HG03280 (cell line): ENCODE measurements around the gene CCNY.

Experiments
- ATAC-seq: cut with Tn5 transposase; IDR thresholded peaks from one replicate; pipeline ENCODE4 v1.9.1; 2021; ENCODE audit warnings: mild to moderate bottlenecking, moderate library complexity; ENCODE audit not compliant: unreplicated experiment

CCNY gene

DNA sequence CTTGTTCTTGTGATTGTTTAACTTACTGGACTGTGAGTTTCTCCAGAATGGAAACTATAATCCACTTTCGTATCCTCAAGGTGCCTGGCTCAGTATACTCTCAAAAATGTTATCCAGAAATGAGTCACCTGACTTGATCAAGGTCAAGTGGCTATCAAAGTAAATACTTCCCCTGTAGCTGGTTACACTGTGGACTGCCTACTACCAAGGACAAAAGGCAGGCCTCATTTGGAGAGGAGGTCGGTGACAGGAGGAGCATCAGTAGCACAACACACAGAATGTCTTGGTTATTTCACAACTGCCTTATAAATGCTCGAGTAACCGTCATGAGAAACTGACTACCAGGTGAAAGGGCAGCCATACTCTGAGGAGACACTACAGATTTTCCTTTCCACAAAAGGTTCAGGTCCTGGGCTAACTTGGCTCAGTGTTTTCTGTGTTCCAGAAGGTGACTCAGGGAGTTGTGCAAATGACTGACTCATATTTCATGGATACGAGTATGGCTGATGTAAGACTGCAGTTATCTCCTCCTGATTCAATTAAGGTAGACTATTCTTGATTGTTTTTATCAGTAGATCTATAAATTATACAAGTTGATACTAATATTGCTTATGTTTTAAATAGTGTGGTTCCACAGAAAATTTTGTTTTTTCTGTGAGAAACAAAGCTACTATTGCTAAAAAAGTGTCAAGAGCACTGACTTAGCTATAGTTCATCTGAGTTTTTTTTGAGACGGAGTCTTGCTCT lies 4.2 kb upstream of the CCNY start:
- ATAC-seq, result no peak

DNA sequence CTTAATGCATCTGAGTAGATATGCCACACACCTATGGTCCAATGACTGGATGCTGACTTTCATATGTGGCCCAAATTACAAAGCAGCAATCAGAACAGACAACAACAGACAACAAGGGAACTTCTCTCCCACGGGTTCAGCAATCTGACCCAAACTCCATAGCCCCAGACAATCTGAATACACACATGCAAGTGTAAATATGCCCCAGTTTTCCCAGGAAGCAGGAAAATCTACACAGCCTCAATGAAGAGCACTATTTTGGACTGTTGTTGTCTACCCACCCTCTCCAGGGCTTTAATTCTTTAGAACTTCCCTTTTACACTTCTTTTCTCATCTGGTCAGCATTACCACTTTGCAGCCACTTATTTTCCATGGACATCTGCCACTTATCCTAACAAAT lies 2.0 kb upstream of the CCNY start:
- ATAC-seq, result no peak

DNA sequence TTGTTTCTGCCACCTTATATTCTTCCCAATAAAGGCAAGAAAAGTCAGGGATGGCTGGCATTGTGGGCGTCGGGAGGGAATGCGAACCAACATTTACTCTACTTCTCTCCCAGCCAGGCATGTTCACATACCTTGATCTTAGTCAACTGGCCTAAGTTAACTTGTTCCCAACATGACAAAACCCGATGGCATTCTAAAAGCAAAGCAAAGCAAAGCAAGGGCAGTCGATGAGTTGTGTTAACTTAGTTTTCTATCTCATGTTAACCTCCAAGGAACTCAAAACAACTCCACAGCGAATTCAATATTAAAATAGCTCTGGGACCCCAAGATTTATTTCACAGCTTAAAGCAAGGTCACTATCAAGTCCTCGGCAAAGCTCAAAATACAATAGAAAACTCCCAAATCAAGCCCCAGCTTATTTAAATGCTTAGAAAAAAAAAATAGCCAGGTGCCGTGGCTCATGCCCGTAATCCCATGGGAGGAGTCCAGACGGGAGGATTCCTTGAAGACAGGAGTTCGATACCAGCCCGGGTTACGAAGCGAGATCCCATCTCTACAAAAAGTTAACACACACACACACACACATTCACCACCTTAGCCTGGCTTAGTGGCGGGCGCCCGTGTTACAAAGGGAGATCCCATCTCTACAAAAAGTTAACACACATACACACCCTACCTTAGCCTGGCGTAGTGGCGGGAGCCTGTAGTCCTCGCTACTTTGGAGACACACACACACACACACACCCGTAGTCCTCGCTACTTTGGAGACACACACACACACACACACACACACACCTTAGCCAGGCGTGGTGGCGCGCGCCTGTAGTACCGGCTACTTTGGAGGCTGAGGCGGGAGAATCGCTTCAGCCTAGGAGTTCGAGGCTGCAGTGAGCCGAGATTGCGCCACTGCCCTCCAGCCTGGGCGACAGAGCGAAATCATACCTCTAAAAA lies 901 bp upstream of the CCNY start:
- ATAC-seq, result peak; percentile 11

DNA sequence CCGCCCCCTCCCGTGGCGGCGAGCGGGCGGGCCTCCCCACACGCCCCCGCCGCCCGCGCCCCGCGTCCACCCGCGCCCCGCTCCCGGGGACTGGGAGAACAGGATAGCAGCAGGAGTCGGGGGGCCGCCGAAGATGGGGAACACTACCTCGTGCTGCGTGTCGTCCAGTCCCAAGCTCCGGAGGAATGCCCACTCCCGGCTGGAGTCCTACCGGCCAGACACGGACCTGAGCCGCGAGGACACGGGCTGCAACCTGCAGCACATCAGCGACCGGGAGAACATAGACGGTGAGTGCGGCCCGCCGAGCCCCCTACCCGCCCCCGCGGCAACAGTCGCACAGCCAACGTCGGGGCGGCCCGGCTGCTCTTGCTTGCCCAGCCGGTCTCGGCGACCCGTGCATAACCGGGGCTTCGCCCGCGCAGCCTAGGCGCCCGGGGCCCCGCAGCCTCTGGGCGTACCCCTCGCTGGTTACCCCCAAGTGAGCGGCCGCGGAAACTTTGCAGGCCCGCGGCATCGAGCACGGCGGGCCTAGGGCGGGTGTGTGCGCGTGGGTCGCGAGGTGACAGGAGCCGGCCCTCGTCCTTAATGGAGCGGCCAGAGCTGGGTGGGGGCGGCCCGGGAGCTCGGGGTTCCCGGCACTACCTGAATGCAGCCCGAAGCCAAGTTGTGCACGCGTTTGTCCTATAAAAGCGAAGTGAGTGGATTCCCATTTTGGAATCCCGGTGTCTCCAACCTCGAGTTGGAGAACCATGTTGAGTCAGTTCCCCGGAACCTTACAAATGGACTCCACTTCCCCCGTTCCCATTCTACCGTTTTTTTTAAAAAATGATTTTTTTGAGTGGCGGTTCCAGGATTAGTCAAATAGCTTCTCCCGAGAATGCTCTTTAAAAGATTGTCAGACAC lies 863 bp downstream of the CCNY start:
- peak; percentile 6 for ATAC-seq

DNA sequence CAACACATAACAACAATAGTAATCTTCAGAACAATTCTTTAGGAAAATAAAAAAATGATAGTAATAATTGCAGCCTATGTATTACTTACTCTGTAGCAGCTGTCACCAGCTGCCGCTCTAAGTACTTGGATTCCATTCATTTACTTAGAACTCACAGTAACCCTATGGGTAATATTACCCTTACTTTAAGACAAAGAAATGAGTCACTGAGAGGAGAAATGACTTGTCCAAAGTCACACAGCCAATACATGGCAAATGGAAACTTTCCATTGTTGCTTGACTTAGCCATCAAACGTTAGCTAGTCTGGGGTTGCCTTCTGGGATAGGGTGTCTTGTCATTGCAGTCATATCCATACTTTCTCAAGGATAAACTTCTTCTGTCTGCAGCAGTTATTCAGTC lies 3.6 kb downstream of the CCNY start:
- peak; percentile 41 for ATAC-seq

DNA sequence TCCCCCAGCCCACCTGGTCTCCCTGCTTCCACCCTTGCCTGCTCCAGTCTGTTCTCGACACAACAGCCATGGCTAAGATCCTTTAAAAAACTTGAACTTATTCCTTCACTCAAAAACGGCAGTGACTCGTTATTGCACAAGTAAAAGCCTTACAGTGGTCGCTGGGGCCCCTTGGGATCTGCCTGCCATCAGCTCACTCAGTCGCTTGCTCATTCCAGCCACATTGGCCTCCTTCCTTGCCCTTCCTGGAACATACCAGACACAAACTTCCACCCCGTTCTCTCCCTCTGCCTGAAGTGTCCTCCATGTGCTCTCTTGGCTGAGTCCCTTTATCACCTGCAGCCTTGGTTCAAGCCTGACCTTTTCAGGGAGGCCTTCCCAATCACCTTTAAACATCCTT lies 4.7 kb downstream of the CCNY start:
- ATAC-seq, result no peak

DNA sequence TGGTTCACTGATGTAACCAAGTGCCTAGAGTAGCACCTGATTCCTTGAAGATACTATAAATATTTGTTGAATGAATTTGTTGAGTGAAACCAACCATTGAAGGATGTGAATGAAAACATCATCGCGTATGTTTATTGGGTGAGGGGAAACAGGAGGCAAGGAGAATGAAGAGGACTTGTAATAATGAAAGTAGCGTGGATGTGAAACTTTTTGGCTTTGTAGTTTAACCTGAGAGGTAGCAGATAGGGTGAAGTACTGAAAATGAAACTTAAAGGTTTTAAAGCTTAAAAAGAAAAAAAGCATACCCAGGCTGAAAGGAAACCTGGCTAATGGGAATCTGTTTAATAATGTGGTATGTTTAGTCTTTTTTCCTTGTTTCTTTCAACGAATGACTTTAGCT lies 5.2 kb downstream of the CCNY start:
- ATAC-seq, result peak; percentile 78

DNA sequence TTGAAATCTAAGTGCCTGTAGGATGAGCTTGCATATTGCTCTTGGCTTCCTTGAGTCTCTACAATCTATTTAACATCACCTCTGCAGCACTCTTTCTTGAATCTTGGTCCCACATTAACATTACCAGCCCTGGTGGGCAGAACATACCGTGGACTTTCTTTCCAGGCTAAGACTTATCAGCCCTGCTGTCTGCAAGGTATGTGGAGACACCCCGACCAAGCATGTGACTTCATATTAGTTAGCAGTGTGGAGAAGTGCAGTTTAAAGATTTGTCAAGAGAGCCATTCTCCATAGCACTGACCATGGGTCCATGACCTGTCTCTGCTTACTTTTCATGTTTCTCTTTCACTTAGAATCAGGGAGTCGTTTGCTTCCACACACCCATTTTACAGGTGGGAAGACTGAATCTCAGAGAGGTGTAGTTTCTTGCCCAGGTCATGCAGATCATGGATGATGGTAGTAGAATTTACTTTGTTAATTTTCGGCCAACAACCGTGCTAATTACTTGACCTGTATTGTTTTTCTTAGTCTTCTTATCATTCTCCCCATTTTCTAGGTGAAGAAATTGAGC lies 6.0 kb downstream of the CCNY start:
- ATAC-seq, result no peak

DNA sequence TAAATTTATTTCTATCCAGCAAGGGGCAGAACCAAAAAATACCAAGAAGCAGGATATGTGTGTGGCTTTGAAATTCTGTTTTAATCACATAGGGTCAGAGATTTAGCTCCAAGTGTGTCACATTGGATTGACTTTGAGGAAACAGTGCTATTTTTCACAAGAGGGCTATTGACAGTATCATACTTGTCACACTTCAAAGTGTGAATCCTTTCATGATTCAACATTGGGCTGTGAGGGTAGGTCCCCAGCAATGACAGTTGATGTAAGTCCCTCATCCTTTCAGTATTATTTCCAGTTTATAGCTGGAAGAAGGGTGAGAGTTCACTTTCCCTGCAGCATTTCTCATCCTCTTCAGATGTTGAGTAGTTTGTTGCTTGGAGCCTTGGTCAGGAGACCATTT lies 7.4 kb downstream of the CCNY start:
- ATAC-seq, result no peak

DNA sequence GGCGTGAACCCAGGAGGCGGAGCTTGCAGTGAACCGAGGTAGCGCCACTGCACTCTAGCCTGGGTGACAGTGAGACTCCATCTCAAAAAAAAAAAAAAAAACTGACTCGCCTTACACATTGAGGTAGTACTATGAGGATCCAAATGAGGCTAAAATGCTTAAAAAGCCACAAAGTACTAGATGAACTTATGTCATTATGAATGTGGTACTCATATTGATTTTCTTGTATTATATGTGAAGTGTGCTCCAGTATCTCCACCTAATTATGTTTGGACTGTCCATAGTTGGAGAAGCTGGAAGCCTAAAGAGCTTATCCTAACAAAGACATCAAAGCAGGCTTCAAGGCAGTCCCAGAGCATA lies 9.1 kb downstream of the CCNY start:
- no peak for ATAC-seq

DNA sequence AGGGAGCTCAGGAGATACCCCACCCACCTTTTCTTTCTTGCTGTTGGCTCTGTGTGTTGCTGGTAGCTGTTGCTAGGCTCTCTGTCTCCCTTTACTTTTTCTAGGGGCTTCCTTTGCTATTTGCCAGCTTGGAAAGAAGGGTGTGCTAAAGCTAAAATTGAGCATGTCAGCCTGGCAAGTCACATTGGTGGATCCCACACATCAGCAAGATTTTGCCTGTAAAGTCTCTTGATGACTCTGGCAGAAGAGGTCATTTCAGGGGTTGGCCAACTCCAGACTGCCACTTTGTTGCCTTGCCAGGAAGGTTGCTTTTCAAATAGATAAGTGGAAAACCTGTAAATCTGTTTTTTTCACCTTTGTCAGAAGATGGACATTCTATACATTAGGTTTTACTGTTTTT lies 9.9 kb downstream of the CCNY start:
- ATAC-seq, result no peak

DNA sequence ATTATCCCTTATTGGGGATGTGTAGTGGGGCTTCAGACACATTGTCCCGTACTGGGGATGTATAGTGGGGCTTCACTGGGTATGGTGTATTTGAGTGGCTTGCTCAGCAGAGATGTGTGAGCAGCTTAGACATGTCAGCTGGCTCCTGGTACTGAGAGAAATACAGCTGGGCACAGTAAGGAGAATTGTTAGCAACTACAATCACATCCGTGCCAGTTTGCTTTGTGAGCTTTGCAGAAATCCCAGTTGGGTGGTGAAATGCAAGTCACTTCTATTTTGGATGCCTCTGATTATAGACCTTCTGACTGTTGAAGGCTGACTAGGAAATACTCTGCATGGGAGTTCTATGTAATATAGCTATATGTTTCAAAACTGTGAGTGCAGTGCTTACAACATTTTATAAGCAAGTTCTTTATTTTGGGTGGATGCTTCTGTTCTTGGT lies 10.8 kb downstream of the CCNY start:
- no peak for ATAC-seq

DNA sequence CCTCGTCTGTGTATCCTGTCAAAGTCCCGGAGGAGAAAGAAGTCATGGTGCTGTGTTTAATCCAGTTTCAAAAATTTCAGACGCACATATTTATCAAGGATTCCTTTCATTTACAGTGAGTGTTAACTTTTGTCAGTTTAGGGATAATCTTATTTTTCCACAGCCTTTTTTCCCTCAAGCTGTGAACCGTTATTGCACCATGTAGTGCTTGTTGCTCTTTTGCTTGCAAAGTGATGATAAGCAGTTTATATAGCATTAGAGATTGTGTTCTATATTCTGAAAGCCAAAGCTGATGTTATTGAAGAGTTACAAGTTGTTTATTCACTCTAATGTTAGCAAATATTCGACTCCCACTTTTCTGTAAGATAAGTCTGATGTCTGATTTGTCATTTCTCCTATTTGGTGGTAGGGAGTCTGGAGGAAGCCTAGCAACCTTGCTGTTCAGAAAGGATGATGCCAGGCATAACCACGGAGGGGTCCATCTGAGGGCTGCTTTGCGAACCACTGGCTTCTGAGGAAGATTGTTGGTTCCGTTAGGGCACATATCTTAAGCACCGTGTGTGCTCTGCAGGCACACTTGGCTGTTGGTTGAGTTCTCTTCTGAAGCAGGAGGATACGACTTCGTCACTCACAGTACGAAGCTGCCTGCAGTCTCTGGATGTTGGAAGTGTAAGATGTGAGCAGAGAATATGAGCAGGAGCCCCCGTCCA lies 11.7 kb downstream of the CCNY start:
- no peak for ATAC-seq

DNA sequence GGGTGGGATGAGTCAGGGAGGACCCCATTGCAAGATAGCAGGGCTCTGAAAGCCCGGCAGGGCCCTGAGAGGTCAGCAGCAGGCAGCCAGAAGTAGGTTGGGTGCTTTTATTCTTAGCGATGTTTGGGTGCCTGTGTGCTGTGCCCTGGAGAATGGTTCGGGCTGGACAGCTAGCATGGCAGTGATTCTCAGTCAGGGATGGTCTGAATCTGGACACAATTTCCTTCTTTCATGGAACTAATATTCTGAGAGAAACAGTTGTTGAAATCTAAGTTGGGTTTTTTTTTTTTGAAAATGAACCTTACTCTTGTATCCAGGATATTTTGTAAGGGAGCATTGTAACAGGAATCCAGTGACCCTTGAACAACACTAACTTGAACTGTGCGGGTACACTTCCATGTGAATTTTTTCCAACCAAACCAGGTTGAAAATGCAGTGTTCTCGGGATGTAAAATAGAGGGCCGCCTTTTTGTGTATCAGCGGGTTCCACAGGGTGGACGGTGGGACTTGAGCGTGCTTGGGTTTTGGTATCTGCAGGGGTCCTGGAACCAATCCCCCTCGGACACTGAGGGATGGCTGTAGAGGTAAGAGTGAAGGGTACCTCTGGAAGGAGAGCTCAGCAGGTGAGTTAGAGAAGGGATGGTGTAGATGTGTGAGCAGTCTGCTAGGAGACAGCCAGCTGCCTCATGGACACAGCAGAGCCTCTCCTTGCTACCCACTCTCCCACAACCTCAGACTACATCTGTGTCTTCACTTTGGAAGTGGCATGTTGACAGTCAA lies 12.5 kb downstream of the CCNY start:
- ATAC-seq, result no peak

DNA sequence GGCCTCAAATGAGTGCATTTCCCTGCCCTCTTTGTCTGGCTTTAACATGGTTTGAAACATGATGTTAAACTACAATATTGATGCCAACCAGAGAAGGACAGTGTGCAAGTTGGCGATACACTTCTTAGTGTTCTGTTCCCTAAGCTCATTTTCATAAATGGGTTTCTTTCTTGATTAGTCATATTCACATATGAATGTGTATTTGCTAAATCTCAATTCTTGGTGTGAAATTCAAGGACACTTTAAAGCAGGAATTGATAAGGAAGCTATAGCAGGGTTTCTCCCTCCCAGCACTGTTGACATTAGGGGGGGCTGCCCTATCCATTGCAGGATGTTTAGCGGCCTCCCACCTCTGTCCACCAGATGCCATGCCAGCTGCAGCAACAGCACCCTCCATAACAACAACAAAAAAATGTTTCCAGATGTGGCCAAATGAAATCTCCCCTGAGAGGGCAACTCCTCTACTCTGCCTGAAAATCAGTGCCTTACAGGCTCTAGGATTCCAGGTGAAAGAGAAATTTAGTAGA lies 13.1 kb downstream of the CCNY start:
- no peak for ATAC-seq

DNA sequence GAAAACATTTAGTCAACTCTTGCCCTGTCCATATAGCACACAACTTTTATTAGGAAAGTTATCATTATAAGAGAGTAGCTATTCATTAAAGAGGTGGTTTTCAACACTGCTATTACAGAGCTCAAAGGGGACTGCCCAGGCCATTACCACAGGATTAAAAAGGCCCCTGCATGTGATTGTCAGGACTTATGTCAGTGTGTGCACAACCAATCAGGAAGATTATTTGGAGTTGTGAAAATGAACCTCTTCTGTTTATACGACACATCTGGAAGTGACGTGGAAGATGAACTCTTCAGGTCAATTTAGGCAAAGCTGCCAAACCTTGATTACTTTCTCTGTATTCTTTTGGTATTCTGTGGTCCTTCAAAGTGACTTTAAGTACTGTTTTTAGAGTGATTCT lies 14.7 kb downstream of the CCNY start:
- no peak for ATAC-seq

DNA sequence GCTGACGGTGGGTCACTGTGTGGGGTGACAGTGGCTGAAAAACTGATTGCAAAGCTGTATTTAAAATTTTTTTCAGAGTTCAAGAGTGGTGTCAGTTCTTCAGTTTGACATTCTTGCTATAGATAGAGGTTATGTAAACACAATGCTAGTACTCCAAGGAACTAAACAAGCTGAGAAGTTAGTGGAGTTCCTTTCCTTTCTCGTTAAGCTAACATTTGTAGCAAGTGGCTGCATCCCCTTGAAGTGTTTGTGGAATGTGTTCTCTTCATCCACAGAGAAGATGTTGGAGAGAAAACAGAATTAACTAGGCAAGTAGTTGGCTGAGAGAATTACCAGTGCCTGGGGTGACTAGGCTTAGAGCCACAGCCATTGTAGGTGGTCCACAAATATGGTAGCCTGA lies 15.8 kb downstream of the CCNY start:
- no peak for ATAC-seq

DNA sequence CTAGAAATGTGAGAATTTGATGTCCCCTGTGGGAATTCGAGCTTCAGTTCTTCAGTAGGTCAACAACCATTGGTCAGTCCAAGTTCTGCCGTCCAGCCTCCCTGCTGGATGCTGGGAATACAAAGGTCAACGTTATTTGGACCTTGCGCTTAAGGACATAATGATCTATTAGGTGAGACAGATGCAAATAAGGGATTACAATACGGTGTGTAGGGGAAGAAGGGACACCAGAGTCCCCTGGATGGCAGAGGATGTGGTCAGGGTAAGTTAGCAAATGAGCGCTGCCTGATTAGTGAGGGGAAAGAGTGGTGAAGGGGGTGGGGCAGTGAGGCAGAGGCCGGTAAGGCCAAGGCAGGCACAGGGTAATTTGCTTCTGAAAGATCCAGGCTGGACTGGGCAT lies 16.2 kb downstream of the CCNY start:
- no peak for ATAC-seq

DNA sequence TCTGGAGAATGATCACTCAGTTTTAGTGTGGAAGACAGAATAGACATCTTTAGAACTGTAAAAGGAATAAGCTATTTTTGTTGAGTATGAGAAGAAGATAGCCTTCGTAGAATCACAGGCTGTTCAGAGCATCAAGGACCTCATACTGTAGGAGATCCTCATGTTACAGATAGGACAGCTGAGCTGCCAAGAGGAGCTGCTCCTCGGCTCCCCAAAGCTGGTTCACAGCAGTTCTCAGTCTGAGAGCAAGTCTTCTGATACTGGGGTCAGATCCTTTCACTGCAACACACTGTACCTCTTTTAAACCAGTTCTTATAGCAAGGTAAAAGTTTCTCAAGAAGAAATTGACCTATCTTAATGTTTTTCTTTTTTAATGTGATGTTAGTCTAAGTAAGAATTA lies 17.1 kb downstream of the CCNY start:
- no peak for ATAC-seq
